GM23338 (cell line): ENCODE measurements around the gene GOLGA7B. TPM values are rescaled to one million over a fixed set of nuclear protein-coding genes. Genes with fewer than 3 reads are reported as not detected.

Experiments
- ATAC-seq: fragments of 200-7000 bp; cut with Tn5 transposase; 3 replicates; pipeline ENCODE4 v1.9.1; 2020
- DNase-seq: peaks from one replicate; pipeline ENCODE4 v3.0.0-alpha.2; 2015; ENCODE audit warnings: low spot score
- H2AFZ ChIP-seq: fragments of 200-600 bp; sonication (generic); 2 replicates; pipeline ENCODE4 v1.8.0; 2016; ENCODE audit warnings: antibody characterized with exemption, mild to moderate bottlenecking, moderate library complexity
- H3F3A ChIP-seq: fragments of 200-600 bp; sonication (generic); replicated peaks from 2 replicates; pipeline ENCODE4 v1.8.0; 2017; ENCODE audit warnings: antibody characterized with exemption, mixed run types, low read depth
- H3K27ac ChIP-seq: fragments of 200-600 bp; sonication (generic); 2 replicates; pipeline ENCODE4 v1.6.1; 2016; ENCODE audit warnings: low read depth
- H3K27me3 ChIP-seq: fragments of 200-600 bp; sonication (generic); 2 replicates; pipeline ENCODE4 v1.8.0; 2016; ENCODE audit warnings: mild to moderate bottlenecking, mixed run types, moderate library complexity; ENCODE audit not compliant: insufficient read depth
- H3K36me3 ChIP-seq: fragments of 200-600 bp; sonication (generic); 2 replicates; pipeline ENCODE4 v1.8.0; 2016; ENCODE audit warnings: mild to moderate bottlenecking; ENCODE audit not compliant: insufficient read depth
- H3K4me1 ChIP-seq: fragments of 200-600 bp; sonication (generic); 2 replicates; pipeline ENCODE4 v1.8.0; 2016; ENCODE audit warnings: mild to moderate bottlenecking, moderate library complexity; ENCODE audit not compliant: insufficient read depth
- H3K4me2 ChIP-seq: fragments of 200-600 bp; sonication (generic); 2 replicates; pipeline ENCODE4 v1.7.1; 2017; ENCODE audit warnings: mixed run types
- H3K4me3 ChIP-seq: fragments of 200-600 bp; sonication (generic); 2 replicates; pipeline ENCODE4 v1.6.1; 2016; ENCODE audit warnings: mixed run types
- H3K79me2 ChIP-seq: fragments of 200-600 bp; sonication (generic); replicated peaks from 2 replicates; pipeline ENCODE4 v1.8.0; 2017; ENCODE audit warnings: mild to moderate bottlenecking; ENCODE audit not compliant: insufficient read depth
- H3K9me2 ChIP-seq: fragments of 200-600 bp; sonication (generic); 2 replicates; pipeline ENCODE4 v1.8.0; 2017; ENCODE audit not compliant: insufficient read depth
- H4K20me1 ChIP-seq: fragments of 200-600 bp; sonication (generic); replicated peaks from 2 replicates; pipeline ENCODE4 v1.8.0; 2017; ENCODE audit warnings: mild to moderate bottlenecking; ENCODE audit not compliant: insufficient read depth
- H3K27ac Mint-ChIP-seq: 2 replicates; pipeline ENCODE4 v1.8.0; 2020; ENCODE audit warnings: inconsistent platforms, mild to moderate bottlenecking, moderate library complexity, mixed read lengths
- H3K27me3 Mint-ChIP-seq: 3 replicates; pipeline ENCODE4 v1.8.0; 2022; ENCODE audit warnings: low read depth, mild to moderate bottlenecking, moderate library complexity, mixed read lengths, inconsistent platforms; ENCODE audit not compliant: insufficient read depth, poor library complexity
- H3K36me3 Mint-ChIP-seq: 3 replicates; pipeline ENCODE4 v1.8.0; 2021; ENCODE audit warnings: low read depth, mild to moderate bottlenecking, inconsistent platforms, moderate library complexity, mixed read lengths
- H3K4me1 Mint-ChIP-seq: 3 replicates; pipeline ENCODE4 v1.8.0; 2020; ENCODE audit warnings: mild to moderate bottlenecking, inconsistent platforms, mixed read lengths
- H3K4me3 Mint-ChIP-seq: 3 replicates; pipeline ENCODE4 v1.8.0; 2021; ENCODE audit warnings: moderate library complexity, mild to moderate bottlenecking, inconsistent platforms, mixed read lengths
- H3K9me3 Mint-ChIP-seq: 3 replicates; pipeline ENCODE4 v1.8.0; 2020; ENCODE audit warnings: moderate library complexity, mild to moderate bottlenecking, inconsistent platforms, mixed read lengths
- CTCF ChIP-seq, 2 experiments: fragments of 200-600 bp in 1 of 2; sonication (generic) in 1 of 2; conservative IDR thresholded peaks; 2 replicates each; pipeline versions ENCODE4 v1.5.1 to v1.6.1; 2016 to 2017; ENCODE audit warnings: antibody characterized with exemption in 2 of 2, low read depth in 2 of 2, mild to moderate bottlenecking in 2 of 2, moderate library complexity in 1 of 2
- EZH2 ChIP-seq: fragments of 200-600 bp; sonication (generic); IDR thresholded peaks from one replicate; pipeline ENCODE4 v1.8.0; 2017; ENCODE audit warnings: antibody characterized with exemption, mild to moderate bottlenecking, low read depth; ENCODE audit not compliant: unreplicated experiment
- EZH2phosphoT487 ChIP-seq: fragments of 200-600 bp; sonication (generic); IDR thresholded peaks from one replicate; pipeline ENCODE4 v1.8.1; 2018; ENCODE audit warnings: antibody characterized with exemption; ENCODE audit not compliant: unreplicated experiment
- JUNB ChIP-seq: IDR thresholded peaks from one replicate; pipeline ENCODE4 v1.6.1; 2016; ENCODE audit warnings: antibody characterized with exemption; ENCODE audit not compliant: unreplicated experiment
- NANOG ChIP-seq: IDR thresholded peaks from 2 replicates; pipeline ENCODE4 v1.6.1; 2016; ENCODE audit warnings: antibody characterized with exemption, borderline replicate concordance
- POLR2AphosphoS5 ChIP-seq: IDR thresholded peaks from 2 replicates; pipeline ENCODE4 v1.6.1; 2016; ENCODE audit warnings: antibody characterized with exemption, low read depth
- REST ChIP-seq: IDR thresholded peaks from one replicate; pipeline ENCODE4 v1.6.1; 2018; ENCODE audit warnings: antibody characterized with exemption; ENCODE audit not compliant: unreplicated experiment
- STAT1 ChIP-seq: IDR thresholded peaks from one replicate; pipeline ENCODE4 v1.6.1; 2016; ENCODE audit warnings: antibody characterized with exemption; ENCODE audit not compliant: unreplicated experiment
- ZNF114 ChIP-seq: fragments of 250-450 bp; sonication (Bioruptor Pico); IDR thresholded peaks from 2 replicates; pipeline ENCODE4 v1.5.0; 2020; ENCODE audit warnings: mild to moderate bottlenecking, moderate library complexity
- ZNF331 ChIP-seq: fragments of 250-450 bp; sonication (Bioruptor Pico); IDR thresholded peaks from 2 replicates; pipeline ENCODE4 v1.5.0; 2020; ENCODE audit warnings: low read depth, mild to moderate bottlenecking, moderate library complexity
- polyA plus RNA-seq: library from polyadenylated mRNA; unstranded; fragments of >200 nt; fragmentation: Nextera tagmentation; extraction: Ambion mirVana; gene quantifications from 2 replicates; pipeline ENCODE4 v1.2.1, GENCODE V29; 2016
- total RNA-seq: library from RNA; depleted of rRNA; stranded (reverse); fragments of >200 nt; shearing (Covaris generic); gene quantifications from 2 replicates; pipeline ENCODE4 v1.2.3, GENCODE V29; 2014
- TF ChIP-seq, protein P1 (sequence below): IDR thresholded peaks from 2 replicates; pipeline ENCODE4 v1.6.1; 2016; ENCODE audit warnings: antibody characterized with exemption
- TF ChIP-seq, protein P2 (sequence below): fragments of 250-450 bp; sonication (Bioruptor Pico); IDR thresholded peaks from 2 replicates; pipeline ENCODE4 v1.5.0; 2020; ENCODE audit warnings: mild to moderate bottlenecking, moderate library complexity

GOLGA7B gene
- total and polyA plus RNA-seq, 2 experiments from 2014 or later, result 0.14 to 0.15 TPM

GRCh38 chr10:97854743-97855142 is 5.1 kb downstream of the GOLGA7B start (continued):
- TF ChIP-seq, protein P1, sequence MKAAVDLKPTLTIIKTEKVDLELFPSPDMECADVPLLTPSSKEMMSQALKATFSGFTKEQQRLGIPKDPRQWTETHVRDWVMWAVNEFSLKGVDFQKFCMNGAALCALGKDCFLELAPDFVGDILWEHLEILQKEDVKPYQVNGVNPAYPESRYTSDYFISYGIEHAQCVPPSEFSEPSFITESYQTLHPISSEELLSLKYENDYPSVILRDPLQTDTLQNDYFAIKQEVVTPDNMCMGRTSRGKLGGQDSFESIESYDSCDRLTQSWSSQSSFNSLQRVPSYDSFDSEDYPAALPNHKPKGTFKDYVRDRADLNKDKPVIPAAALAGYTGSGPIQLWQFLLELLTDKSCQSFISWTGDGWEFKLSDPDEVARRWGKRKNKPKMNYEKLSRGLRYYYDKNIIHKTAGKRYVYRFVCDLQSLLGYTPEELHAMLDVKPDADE, result no peak
- TF ChIP-seq JUNB (no peak), EZH2 (no peak)

GRCh38 chr10:97858001-97858439 is 8.4 kb downstream of the GOLGA7B start:
- no peaks in the 10 kb centered on the region for H3K79me2 ChIP-seq
- ATAC-seq (no peak), DNase-seq (no peak)
- no peak overlapping the region for H2AFZ ChIP-seq
- no peaks in the 10 kb centered on the region for H4K20me1 ChIP-seq
- no peak overlapping the region for H3K4me3 ChIP-seq
- peaks cover 12% of the 10 kb centered on the region for H3K27me3 Mint-ChIP-seq
- peaks cover 23% of the 10 kb centered on the region for H3K4me1 Mint-ChIP-seq
- peaks cover 19% of the 10 kb centered on the region for H3K4me1 ChIP-seq
- H3F3A ChIP-seq, result no peaks in the 10 kb centered on the region
- H3K4me2 ChIP-seq, result no peak overlapping the region
- no peak overlapping the region for H3K27ac ChIP-seq
- H3K36me3 Mint-ChIP-seq, result no peaks in the 10 kb centered on the region
- no peak overlapping the region for H3K4me3 Mint-ChIP-seq
- no peaks in the 10 kb centered on the region for H3K36me3 ChIP-seq
- no peaks in the 10 kb centered on the region for H3K27me3 ChIP-seq
- no peaks in the 10 kb centered on the region for H3K9me3 Mint-ChIP-seq
- H3K9me2 ChIP-seq, result 0 out of 2 replicates have a peak, but pooled peaks cover 3% of the 10 kb centered on the region
- H3K27ac Mint-ChIP-seq, result no peak overlapping the region
- TF ChIP-seq CTCF (conservative IDR thresholded peaks at IDR 0.05; ENCODE audit: low read depth in 2 of 2), result no peak
- TF ChIP-seq, protein P1, result no peak
- TF ChIP-seq ZNF114 (CRISPR knock-in tag), result no peak
- no peak for TF ChIP-seq STAT1
- TF ChIP-seq REST, result no peak
- TF ChIP-seq ZNF331 (CRISPR knock-in tag), result no peak
- TF ChIP-seq JUNB, result no peak
- TF ChIP-seq NANOG, result no peak
- no peak for TF ChIP-seq POLR2AphosphoS5
- TF ChIP-seq EZH2phosphoT487, result no peak
- TF ChIP-seq, protein P2, sequence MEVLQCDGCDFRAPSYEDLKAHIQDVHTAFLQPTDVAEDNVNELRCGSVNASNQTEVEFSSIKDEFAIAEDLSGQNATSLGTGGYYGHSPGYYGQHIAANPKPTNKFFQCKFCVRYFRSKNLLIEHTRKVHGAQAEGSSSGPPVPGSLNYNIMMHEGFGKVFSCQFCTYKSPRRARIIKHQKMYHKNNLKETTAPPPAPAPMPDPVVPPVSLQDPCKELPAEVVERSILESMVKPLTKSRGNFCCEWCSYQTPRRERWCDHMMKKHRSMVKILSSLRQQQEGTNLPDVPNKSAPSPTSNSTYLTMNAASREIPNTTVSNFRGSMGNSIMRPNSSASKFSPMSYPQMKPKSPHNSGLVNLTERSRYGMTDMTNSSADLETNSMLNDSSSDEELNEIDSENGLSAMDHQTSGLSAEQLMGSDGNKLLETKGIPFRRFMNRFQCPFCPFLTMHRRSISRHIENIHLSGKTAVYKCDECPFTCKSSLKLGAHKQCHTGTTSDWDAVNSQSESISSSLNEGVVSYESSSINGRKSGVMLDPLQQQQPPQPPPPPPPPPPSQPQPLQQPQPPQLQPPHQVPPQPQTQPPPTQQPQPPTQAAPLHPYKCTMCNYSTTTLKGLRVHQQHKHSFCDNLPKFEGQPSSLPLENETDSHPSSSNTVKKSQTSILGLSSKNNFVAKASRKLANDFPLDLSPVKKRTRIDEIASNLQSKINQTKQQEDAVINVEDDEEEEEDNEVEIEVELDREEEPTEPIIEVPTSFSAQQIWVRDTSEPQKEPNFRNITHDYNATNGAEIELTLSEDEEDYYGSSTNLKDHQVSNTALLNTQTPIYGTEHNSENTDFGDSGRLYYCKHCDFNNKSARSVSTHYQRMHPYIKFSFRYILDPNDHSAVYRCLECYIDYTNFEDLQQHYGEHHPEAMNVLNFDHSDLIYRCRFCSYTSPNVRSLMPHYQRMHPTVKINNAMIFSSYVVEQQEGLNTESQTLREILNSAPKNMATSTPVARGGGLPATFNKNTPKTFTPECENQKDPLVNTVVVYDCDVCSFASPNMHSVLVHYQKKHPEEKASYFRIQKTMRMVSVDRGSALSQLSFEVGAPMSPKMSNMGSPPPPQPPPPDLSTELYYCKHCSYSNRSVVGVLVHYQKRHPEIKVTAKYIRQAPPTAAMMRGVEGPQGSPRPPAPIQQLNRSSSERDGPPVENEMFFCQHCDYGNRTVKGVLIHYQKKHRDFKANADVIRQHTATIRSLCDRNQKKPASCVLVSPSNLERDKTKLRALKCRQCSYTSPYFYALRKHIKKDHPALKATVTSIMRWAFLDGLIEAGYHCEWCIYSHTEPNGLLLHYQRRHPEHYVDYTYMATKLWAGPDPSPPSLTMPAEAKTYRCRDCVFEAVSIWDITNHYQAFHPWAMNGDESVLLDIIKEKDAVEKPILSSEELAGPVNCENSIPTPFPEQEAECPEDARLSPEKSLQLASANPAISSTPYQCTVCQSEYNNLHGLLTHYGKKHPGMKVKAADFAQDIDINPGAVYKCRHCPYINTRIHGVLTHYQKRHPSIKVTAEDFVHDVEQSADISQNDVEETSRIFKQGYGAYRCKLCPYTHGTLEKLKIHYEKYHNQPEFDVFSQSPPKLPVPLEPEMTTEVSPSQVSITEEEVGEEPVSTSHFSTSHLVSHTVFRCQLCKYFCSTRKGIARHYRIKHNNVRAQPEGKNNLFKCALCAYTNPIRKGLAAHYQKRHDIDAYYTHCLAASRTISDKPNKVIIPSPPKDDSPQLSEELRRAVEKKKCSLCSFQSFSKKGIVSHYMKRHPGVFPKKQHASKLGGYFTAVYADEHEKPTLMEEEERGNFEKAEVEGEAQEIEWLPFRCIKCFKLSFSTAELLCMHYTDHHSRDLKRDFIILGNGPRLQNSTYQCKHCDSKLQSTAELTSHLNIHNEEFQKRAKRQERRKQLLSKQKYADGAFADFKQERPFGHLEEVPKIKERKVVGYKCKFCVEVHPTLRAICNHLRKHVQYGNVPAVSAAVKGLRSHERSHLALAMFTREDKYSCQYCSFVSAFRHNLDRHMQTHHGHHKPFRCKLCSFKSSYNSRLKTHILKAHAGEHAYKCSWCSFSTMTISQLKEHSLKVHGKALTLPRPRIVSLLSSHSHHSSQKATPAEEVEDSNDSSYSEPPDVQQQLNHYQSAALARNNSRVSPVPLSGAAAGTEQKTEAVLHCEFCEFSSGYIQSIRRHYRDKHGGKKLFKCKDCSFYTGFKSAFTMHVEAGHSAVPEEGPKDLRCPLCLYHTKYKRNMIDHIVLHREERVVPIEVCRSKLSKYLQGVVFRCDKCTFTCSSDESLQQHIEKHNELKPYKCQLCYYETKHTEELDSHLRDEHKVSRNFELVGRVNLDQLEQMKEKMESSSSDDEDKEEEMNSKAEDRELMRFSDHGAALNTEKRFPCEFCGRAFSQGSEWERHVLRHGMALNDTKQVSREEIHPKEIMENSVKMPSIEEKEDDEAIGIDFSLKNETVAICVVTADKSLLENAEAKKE (CRISPR knock-in tag), result no peak
